Prostate gland (tissue), 2 donors: ENCODE results near the gene TTC16.

ENCODE experiments used
- POLR2A ChIP-seq: fragments of 450-650 bp; IDR thresholded peaks from one replicate; pipeline ENCODE4 v1.6.1; 2016; ENCODE audit warnings: antibody characterized with exemption, mild to moderate bottlenecking
- POLR2AphosphoS5 ChIP-seq: sonication (generic); formaldehyde crosslinking; IDR thresholded peaks from one replicate; pipeline ENCODE4 v1.6.1; 2017; ENCODE audit warnings: antibody characterized with exemption
- TF ChIP-seq, protein P1 (sequence below), 4 experiments: fragments of 200-600 bp in 2 of 4; fragments of 450-650 bp in 2 of 4; sonication (generic) in 2 of 4; IDR thresholded peaks; 1 replicate in 3 of 4; 2 replicates in 1 of 4; pipeline ENCODE4 v1.5.1; 2016 to 2019; ENCODE audit warnings: antibody characterized with exemption in 4 of 4, mild to moderate bottlenecking in 2 of 4, moderate library complexity in 2 of 4

- TF ChIP-seq POLR2AphosphoS5 (no peak), POLR2A (no peak)
- TF ChIP-seq, protein P1, sequence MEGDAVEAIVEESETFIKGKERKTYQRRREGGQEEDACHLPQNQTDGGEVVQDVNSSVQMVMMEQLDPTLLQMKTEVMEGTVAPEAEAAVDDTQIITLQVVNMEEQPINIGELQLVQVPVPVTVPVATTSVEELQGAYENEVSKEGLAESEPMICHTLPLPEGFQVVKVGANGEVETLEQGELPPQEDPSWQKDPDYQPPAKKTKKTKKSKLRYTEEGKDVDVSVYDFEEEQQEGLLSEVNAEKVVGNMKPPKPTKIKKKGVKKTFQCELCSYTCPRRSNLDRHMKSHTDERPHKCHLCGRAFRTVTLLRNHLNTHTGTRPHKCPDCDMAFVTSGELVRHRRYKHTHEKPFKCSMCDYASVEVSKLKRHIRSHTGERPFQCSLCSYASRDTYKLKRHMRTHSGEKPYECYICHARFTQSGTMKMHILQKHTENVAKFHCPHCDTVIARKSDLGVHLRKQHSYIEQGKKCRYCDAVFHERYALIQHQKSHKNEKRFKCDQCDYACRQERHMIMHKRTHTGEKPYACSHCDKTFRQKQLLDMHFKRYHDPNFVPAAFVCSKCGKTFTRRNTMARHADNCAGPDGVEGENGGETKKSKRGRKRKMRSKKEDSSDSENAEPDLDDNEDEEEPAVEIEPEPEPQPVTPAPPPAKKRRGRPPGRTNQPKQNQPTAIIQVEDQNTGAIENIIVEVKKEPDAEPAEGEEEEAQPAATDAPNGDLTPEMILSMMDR (IDR thresholded peaks at IDR 0.05): no peak
Measured at GRCh38 chr9:127679506-127679905, 36.4 kb upstream of the TTC16 start.
